ENCODE measurements around the gene B3GAT1. TPM values are rescaled to one million over a fixed set of nuclear protein-coding genes. Genes with fewer than 3 reads are reported as not detected.
A peak's percentile ranks its signal among the peaks of the same experiment; 100 is the strongest.

B3GAT1 gene
- total RNA-seq, 3 donors from 2014 or later (not counting 1 experiment from before 2014, with no cell fraction given) = 41.3 to 78.4 (median 65.1) TPM

GRCh38 chr11:134390706-134391569, 21.1 kb downstream of the B3GAT1 start:
- no peaks in the 10 kb centered on the region for H3K36me3 Mint-ChIP-seq
- H3K4me3 ChIP-seq (ENCODE audit: low read length) = no peak overlapping the region
- peaks cover 71 to 78% of the 10 kb centered on the region in 2 donors for H3K4me1 Mint-ChIP-seq
- intact Hi-C loops (cut with micrococcal nuclease) = no loop called here
- TF ChIP-seq, protein P1, sequence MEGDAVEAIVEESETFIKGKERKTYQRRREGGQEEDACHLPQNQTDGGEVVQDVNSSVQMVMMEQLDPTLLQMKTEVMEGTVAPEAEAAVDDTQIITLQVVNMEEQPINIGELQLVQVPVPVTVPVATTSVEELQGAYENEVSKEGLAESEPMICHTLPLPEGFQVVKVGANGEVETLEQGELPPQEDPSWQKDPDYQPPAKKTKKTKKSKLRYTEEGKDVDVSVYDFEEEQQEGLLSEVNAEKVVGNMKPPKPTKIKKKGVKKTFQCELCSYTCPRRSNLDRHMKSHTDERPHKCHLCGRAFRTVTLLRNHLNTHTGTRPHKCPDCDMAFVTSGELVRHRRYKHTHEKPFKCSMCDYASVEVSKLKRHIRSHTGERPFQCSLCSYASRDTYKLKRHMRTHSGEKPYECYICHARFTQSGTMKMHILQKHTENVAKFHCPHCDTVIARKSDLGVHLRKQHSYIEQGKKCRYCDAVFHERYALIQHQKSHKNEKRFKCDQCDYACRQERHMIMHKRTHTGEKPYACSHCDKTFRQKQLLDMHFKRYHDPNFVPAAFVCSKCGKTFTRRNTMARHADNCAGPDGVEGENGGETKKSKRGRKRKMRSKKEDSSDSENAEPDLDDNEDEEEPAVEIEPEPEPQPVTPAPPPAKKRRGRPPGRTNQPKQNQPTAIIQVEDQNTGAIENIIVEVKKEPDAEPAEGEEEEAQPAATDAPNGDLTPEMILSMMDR (IDR thresholded peaks at IDR 0.05) = no peak
- H3K9me3 Mint-ChIP-seq = no peaks in the 10 kb centered on the region
- WGBS (ENCODE audit: insufficient coverage) = 78% methylated on average over 14 of the region's 15 CpGs
- peaks cover 0 to 3% of the 10 kb centered on the region in 2 donors for H3K27me3 Mint-ChIP-seq (ENCODE audit: low read depth in 2 of 2)
- DNase-seq = no peak
- H3K4me3 Mint-ChIP-seq = peak overlapping the region; percentile 47
- no peak for ATAC-seq
- H3K27ac ChIP-seq (ENCODE audit: low read length) = no peak overlapping the region
- no peaks in the 10 kb centered on the region for H3K27me3 ChIP-seq (ENCODE audit: control insufficient read depth, insufficient read depth, low read length)
- H3K27ac Mint-ChIP-seq = peak overlapping the region in 1 of 2 donors; percentile 64
- peaks cover 51% of the 10 kb centered on the region for H3K4me1 ChIP-seq (ENCODE audit: control insufficient read depth, insufficient read depth, low read length)
- peaks cover 3% of the 10 kb centered on the region for H3K9me3 ChIP-seq (ENCODE audit: control insufficient read depth, insufficient read depth, low read length)
- no peaks in the 10 kb centered on the region for H3K36me3 ChIP-seq (ENCODE audit: control insufficient read depth, insufficient read depth, low read length)

- H3K4me3 ChIP-seq (ENCODE audit: low read length) = no peak overlapping the region
- 91% methylated on average over 25 of the region's 25 CpGs for WGBS (ENCODE audit: insufficient coverage)
- ATAC-seq (no peak), DNase-seq (no peak)
- H3K4me1 ChIP-seq (ENCODE audit: control insufficient read depth, insufficient read depth, low read length) = peaks cover 63% of the 10 kb centered on the region
- H3K27me3 Mint-ChIP-seq (ENCODE audit: low read depth in 2 of 2) = peaks cover 0 to 3% of the 10 kb centered on the region in 2 donors
- no peaks in the 10 kb centered on the region for H3K36me3 Mint-ChIP-seq
- peaks cover 80 to 89% of the 10 kb centered on the region in 2 donors for H3K4me1 Mint-ChIP-seq
- TF ChIP-seq, protein P1 (IDR thresholded peaks at IDR 0.05) = no peak
- peaks cover 5% of the 10 kb centered on the region for H3K27me3 ChIP-seq (ENCODE audit: control insufficient read depth, insufficient read depth, low read length)
- H3K27ac ChIP-seq (ENCODE audit: low read length) = no peak overlapping the region
- no peaks in the 10 kb centered on the region for H3K36me3 ChIP-seq (ENCODE audit: control insufficient read depth, insufficient read depth, low read length)
- H3K27ac Mint-ChIP-seq = peak overlapping the region; percentile 22 to 26
- intact Hi-C loops (cut with micrococcal nuclease) = no loop called here
- H3K9me3 Mint-ChIP-seq = no peaks in the 10 kb centered on the region
- peaks cover 3% of the 10 kb centered on the region for H3K9me3 ChIP-seq (ENCODE audit: control insufficient read depth, insufficient read depth, low read length)
- peak overlapping the region; percentile 68 for H3K4me3 Mint-ChIP-seq
Observed at GRCh38 chr11:134389464-134390180, 22.4 kb downstream of the B3GAT1 start.

DNA sequence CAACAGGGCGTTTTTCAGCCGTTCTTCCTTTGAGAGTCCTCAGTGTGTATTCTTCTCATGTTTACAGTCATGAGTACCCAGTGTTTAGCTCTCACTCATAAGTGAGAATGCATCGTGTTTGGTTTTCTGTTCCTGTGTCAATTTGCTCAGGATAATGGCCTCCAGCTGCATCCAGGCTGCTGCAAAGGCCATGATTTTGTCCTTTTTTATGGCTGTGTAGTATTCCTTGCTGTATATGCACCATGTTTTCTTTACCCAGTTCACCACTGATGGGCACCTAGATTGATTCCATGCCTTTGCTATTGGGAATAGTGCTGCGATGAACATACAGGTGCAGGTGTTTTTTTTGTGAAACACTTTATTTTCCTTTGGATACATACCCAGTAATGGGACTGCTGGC, 23.5 kb downstream of the B3GAT1 start:
- H3K4me3 ChIP-seq (ENCODE audit: low read length) = no peak overlapping the region
- intact Hi-C loops (cut with micrococcal nuclease) = no loop called here
- WGBS (ENCODE audit: insufficient coverage) = 84% methylated on average over 4 of the region's 4 CpGs
- peaks cover 0 to 3% of the 10 kb centered on the region in 2 donors for H3K27me3 Mint-ChIP-seq (ENCODE audit: low read depth in 2 of 2)
- TF ChIP-seq, protein P1 (IDR thresholded peaks at IDR 0.05) = no peak
- peaks cover 12% of the 10 kb centered on the region for H3K27me3 ChIP-seq (ENCODE audit: control insufficient read depth, insufficient read depth, low read length)
- H3K4me3 Mint-ChIP-seq = peak overlapping the region; percentile 68
- peaks cover 3% of the 10 kb centered on the region for H3K9me3 ChIP-seq (ENCODE audit: control insufficient read depth, insufficient read depth, low read length)
- H3K27ac ChIP-seq (ENCODE audit: low read length) = no peak overlapping the region
- H3K9me3 Mint-ChIP-seq = no peaks in the 10 kb centered on the region
- peaks cover 74 to 80% of the 10 kb centered on the region in 2 donors for H3K4me1 Mint-ChIP-seq
- ATAC-seq = no peak
- no peaks in the 10 kb centered on the region for H3K36me3 Mint-ChIP-seq
- no peak for DNase-seq
- H3K4me1 ChIP-seq (ENCODE audit: control insufficient read depth, insufficient read depth, low read length) = peaks cover 63% of the 10 kb centered on the region
- peak overlapping the region; percentile 22 to 26 for H3K27ac Mint-ChIP-seq
- H3K36me3 ChIP-seq (ENCODE audit: control insufficient read depth, insufficient read depth, low read length) = no peaks in the 10 kb centered on the region

Data from natural killer cell (primary cell).